Pancreas (tissue), 10 donors: ENCODE measurements around the gene CLRN1. TPM values are rescaled to one million over a fixed set of nuclear protein-coding genes. Genes with fewer than 3 reads are reported as not detected.

Source experiments
- ATAC-seq, 4 donors: fragments of 200-7000 bp; cut with Tn5 transposase; one replicate each; pipeline versions ENCODE4 v1.8.0 to v1.9.1; 2020; ENCODE audit warnings: mild to moderate bottlenecking in 4 of 4, moderate library complexity in 4 of 4
- DNase-seq, 6 donors: peaks; one replicate each; pipeline ENCODE4 v3.0.0-alpha.2; 2020
- FAIRE-seq: peaks from 2 replicates; lab custom pipeline; 2012; peaks lifted over from hg19 to GRCh38; lab: Jason Lieb, UNC
- H3K27ac ChIP-seq, 4 donors: fragments of 200-600 bp; sonication (generic); 1 replicate in 3 of 4; 2 replicates in 1 of 4; pipeline versions ENCODE4 v1.5.0 to v1.8.0; 2020
- H3K27me3 ChIP-seq, 4 donors: fragments of 200-600 bp; one replicate each; pipeline ENCODE4 v1.8.0; 2021
- H3K36me3 ChIP-seq, 3 donors: fragments of 200-600 bp; sonication (generic) in 1 of 3; one replicate each; pipeline versions ENCODE4 v1.5.0 to v1.8.0; 2020 to 2021
- H3K4me1 ChIP-seq, 3 donors: fragments of 200-600 bp; one replicate each; pipeline ENCODE4 v1.8.0; 2021
- H3K4me3 ChIP-seq, 4 donors: fragments of 200-600 bp; sonication (generic) in 2 of 4; one replicate each; pipeline versions ENCODE4 v1.5.0 to v1.8.0; 2020 to 2021
- H3K9me3 ChIP-seq, 4 donors: fragments of 200-600 bp; one replicate each; pipeline ENCODE4 v1.8.0; 2021
- CTCF ChIP-seq, 4 donors: fragments of 200-600 bp; sonication (generic) in 3 of 4; IDR thresholded peaks; one replicate each; pipeline versions ENCODE4 v1.5.0 to v1.8.0; 2021; ENCODE audit warnings: antibody characterized with exemption in 4 of 4
- whole genome bisulfite sequencing, 2 donors: extraction: QIAGEN DNeasy Blood & Tissue Kit; methylation state at CpG; one replicate each; pipeline ENCODE4 v1.1.7; 2013; 5-methylcytosine and 5-hydroxymethylcytosine counted together
- intact Hi-C, 3 donors: fragments of 100-400 bp; cut with DNase I; formaldehyde crosslinking; loops; one replicate each; pipeline versions ENCODE4 v1.11.1 to v1.14.2; 2022
- polyA plus RNA-seq, 2 donors: library from polyadenylated mRNA; stranded (reverse); fragments of 200-250 nt; gene quantifications; one replicate each; pipeline ENCODE4 v1.2.3, GENCODE V29; 2013
- total RNA-seq, 6 donors: library from RNA; stranded (reverse); fragmentation: NEBNext Ultra II Directional in 4 of 6; extraction: Animal tissue kit (Norgen Biotek cat#: 25700) in 4 of 6; gene quantifications; one replicate each; pipeline versions ENCODE4 v1.2.1 to v1.2.4, GENCODE V29; 2021 to 2023
- donor health status: healthy with polysubstance abuse.
- donor health status: DM: no; HTN: no; CAD: no; lungs with moderate emphysema.
- donor health status: DM: no; HTN: no; CAD: no.
- donor health status: control.
- donor health status: control.
- donor health status: Bipolar disorder and iron deficiency.
- donor health status: DM: yes; HTN: yes; CAD: no.
- donor health status: DM: no; HTN: no; CAD: no.
- donor health status: DM: no; HTN: no; CAD: no.
- donor health status: DM: yes; HTN: yes; CAD: no.

The CLRN1 gene
- total and polyA plus RNA-seq, 8 donors = not detected

GRCh38 chr3:150930839-150931238 is 41.7 kb downstream of the CLRN1 start:
- FAIRE-seq = no peak
- no peaks in the 10 kb centered on the region for H3K27me3 ChIP-seq
- WGBS, 2 donors = 56 to 63% methylated on average over 3 of the region's 3 CpGs

GRCh38 chr3:150928234-150928633 is 44.3 kb downstream of the CLRN1 start:
- intact Hi-C loops = loop anchor here in 2 of 3 donors (5.0 to 10.0 kb wide), 2 partner anchors 214 to 217 kb away; no protein-coding TSS in a partner anchor
- no peak for ATAC-seq
- Histone ChIP-seq H3K27ac (no peak overlapping the region), H3K4me1 (no peaks in the 10 kb centered on the region), H3K27me3 (no peaks in the 10 kb centered on the region), H3K9me3 (no peaks in the 10 kb centered on the region), H3K36me3 (no peaks in the 10 kb centered on the region), H3K4me3 (no peak overlapping the region)
- DNase-seq = no peak
- TF ChIP-seq CTCF (IDR thresholded peaks at IDR 0.05) = no peak
- 89 to 96% methylated on average over 1 of the region's 1 CpG for WGBS, 2 donors
- FAIRE-seq = no peak

More at GRCh38 chr3:150930839-150931238, 41.7 kb downstream of the CLRN1 start:
- intact Hi-C loops = no loop called here
- TF ChIP-seq CTCF (IDR thresholded peaks at IDR 0.05) = no peak
- Histone ChIP-seq H3K27ac (no peak overlapping the region), H3K4me1 (no peaks in the 10 kb centered on the region), H3K36me3 (no peaks in the 10 kb centered on the region), H3K4me3 (no peak overlapping the region), H3K9me3 (no peaks in the 10 kb centered on the region)
- DNase-seq (no peak), ATAC-seq (no peak)

DNA sequence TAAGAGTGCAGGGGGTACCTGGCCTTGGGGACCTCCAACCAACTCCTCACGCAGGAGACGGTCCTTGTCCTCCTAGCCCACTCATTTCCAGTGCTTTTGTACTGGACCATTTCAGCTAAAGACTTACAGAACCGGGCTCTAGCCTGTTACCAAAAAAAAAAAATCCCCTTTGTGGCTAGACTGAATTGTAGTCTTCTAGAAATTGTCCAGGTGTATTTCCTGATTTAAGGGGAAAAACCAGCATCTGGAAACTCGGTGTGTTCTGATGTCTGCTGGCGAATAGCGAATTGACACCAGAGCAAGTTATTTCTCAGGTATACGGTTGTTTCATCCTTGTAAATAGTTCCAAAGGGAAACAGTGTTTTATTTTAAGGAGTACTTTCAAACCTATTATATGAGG is 46.2 kb downstream of the CLRN1 start:
- no peaks in the 10 kb centered on the region for H3K36me3 ChIP-seq
- intact Hi-C loops = loop anchor here in 2 of 3 donors (5.0 to 10.0 kb wide), 2 partner anchors 216 to 218 kb away; no protein-coding TSS in a partner anchor
- no peak for TF ChIP-seq CTCF (IDR thresholded peaks at IDR 0.05)
- FAIRE-seq (no peak), ATAC-seq (no peak), DNase-seq (no peak)
- 82% methylated on average over 7 of the region's 7 CpGs for WGBS, 2 donors
- no peaks in the 10 kb centered on the region for H3K4me1 ChIP-seq
- no peak overlapping the region for H3K4me3 ChIP-seq
- no peak overlapping the region for H3K27ac ChIP-seq
- H3K27me3 ChIP-seq = no peaks in the 10 kb centered on the region
- no peaks in the 10 kb centered on the region for H3K9me3 ChIP-seq

- FAIRE-seq (no peak), ATAC-seq (peak; percentile 68 to 91 (median 88)), DNase-seq (peak; percentile 6 to 79 (median 40))
- Histone ChIP-seq H3K4me3 (no peak overlapping the region), H3K27me3 (no peaks in the 10 kb centered on the region), H3K9me3 (no peaks in the 10 kb centered on the region), H3K4me1 (no peaks in the 10 kb centered on the region), H3K27ac (no peak overlapping the region), H3K36me3 (no peaks in the 10 kb centered on the region)
- TF ChIP-seq CTCF (IDR thresholded peaks at IDR 0.05) = peak in 3 of 4 donors; percentile 47 to 50 (median 50)
- intact Hi-C loops = loop anchor here in 2 of 3 donors (5.0 to 10.0 kb wide), 2 partner anchors 217 to 219 kb away; no protein-coding TSS in a partner anchor
- WGBS, 2 donors = 18% methylated on average over 14 of the region's 14 CpGs
Observed at GRCh38 chr3:150925751-150926201, 46.8 kb downstream of the CLRN1 start.

DNA sequence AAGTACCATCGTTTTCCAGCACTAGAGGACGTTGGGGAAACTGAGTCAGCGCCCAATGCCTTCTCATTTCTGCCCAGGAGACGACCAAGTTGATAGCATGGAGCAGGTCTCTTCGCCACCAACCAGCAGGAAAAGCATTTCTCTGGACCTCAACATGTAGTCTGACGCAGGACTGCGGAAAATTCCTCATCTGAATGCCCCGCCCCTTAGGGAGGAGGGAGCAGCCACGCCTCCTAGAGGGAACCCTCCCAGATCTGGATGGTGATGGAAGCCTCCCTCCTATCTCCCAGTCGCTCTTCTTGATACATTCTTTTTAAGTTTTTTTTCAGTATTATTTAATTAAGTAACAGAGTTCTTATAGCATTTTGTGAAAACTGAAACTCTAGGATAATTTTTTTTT is 49.9 kb downstream of the CLRN1 start:
- no peak for TF ChIP-seq CTCF (IDR thresholded peaks at IDR 0.05)
- Histone ChIP-seq H3K27me3 (no peaks in the 10 kb centered on the region), H3K27ac (no peak overlapping the region), H3K4me1 (no peaks in the 10 kb centered on the region), H3K36me3 (no peaks in the 10 kb centered on the region), H3K9me3 (no peaks in the 10 kb centered on the region), H3K4me3 (no peak overlapping the region)
- 47 to 65% methylated on average over 10 of the region's 10 CpGs for WGBS, 2 donors
- no peak for FAIRE-seq
- intact Hi-C loops = loop anchor here in 1 of 3 donors (10.0 kb wide), 1 partner anchor 222 kb away; no protein-coding TSS in a partner anchor
- ATAC-seq = no peak
- no peak for DNase-seq
